Measurements from ENCODE around the gene CUL4A.

GRCh38 chr13:113166266-113166665 is 43.1 kb upstream of the CUL4A start:
- TF ChIP-seq CTCF (IDR thresholded peaks at IDR 0.05 in 8 of 11, conservative IDR thresholded peaks at IDR 0.05 in 3 of 11) = no peak
- TF ChIP-seq POLR2AphosphoS5 (IDR thresholded peaks at IDR 0.05) = no peak
- TF ChIP-seq POLR2A (IDR thresholded peaks at IDR 0.05) = no peak
